Activated CD4-positive, alpha-beta T cell treated with anti-CD3 and anti-CD28 coated beads for 36 hours (primary cell): ENCODE results near the gene FNDC3B. TPM values are rescaled to one million over a fixed set of nuclear protein-coding genes. Genes with fewer than 3 reads are reported as not detected.

ENCODE experiments used
- ATAC-seq: fragments of 200-7000 bp; cut with Tn5 transposase; one replicate; pipeline ENCODE4 v1.10.0; 2021; ENCODE audit warnings: mild to moderate bottlenecking, moderate library complexity
- CTCF ChIA-PET: fragments of 350-600 bp; sonication (Branson Sonifier 250); formaldehyde crosslinking; loops from one replicate; lab custom pipeline; 2021; ENCODE audit warnings: antibody characterized with exemption; lab: Charles Lee
- POLR2A ChIA-PET: fragments of 350-600 bp; sonication (Branson Sonifier 250); formaldehyde crosslinking; loops from one replicate; lab custom pipeline; 2021; ENCODE audit warnings: antibody characterized with exemption, inconsistent platforms; lab: Charles Lee
- DNase-seq: peaks from one replicate; pipeline ENCODE4 v3.0.0-alpha.2; 2020
- H3K27ac Mint-ChIP-seq: one replicate; pipeline ENCODE4 v1.8.0; 2021; ENCODE audit warnings: mixed read lengths
- H3K27me3 Mint-ChIP-seq: one replicate; pipeline ENCODE4 v1.8.0; 2021; ENCODE audit warnings: mixed read lengths
- H3K36me3 Mint-ChIP-seq: one replicate; pipeline ENCODE4 v1.8.0; 2021; ENCODE audit warnings: low read depth, mixed read lengths
- H3K4me1 Mint-ChIP-seq: one replicate; pipeline ENCODE4 v1.8.0; 2021; ENCODE audit warnings: mixed read lengths
- H3K4me3 Mint-ChIP-seq: one replicate; pipeline ENCODE4 v1.8.0; 2021; ENCODE audit warnings: mild to moderate bottlenecking, moderate library complexity, mixed read lengths
- H3K9me3 Mint-ChIP-seq: one replicate; pipeline ENCODE4 v1.8.0; 2021; ENCODE audit warnings: low read depth, mixed read lengths
- intact Hi-C, 2 experiments: fragments of 100-400 bp; cut with DNase I in 1 of 2; cut with micrococcal nuclease in 1 of 2; formaldehyde crosslinking; loops; one replicate each; pipeline versions ENCODE4 v1.14.2 to v1.15.1; 2022 to 2024; cut with DNase I, micrococcal nuclease
- total RNA-seq, 2 experiments: library from RNA; stranded (reverse); gene quantifications; one replicate each; pipeline ENCODE4 v1.2.3, GENCODE V29; 2021

FNDC3B gene
- total RNA-seq, 2 experiments from 2014 or later: 10.5 to 14.2 TPM

DNA sequence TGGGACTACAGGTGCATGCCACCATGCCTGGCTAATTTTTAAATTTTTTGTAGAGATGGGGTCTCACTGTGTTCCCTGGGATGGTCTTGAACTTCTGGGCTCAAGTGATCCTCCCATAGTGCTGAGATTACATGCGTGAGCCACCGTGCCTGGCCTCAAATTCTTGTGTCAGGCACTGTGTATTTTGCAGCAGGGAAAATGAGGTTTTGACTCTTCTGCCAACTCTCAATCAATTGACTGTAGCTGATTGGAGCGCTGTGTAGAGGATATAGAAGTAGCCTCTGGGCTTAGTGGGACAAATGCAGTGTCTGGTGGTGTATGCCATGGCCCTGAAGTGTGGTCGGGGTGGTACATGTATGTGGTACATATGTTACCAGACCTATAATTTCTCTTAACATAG lies 152.3 kb downstream of the FNDC3B start:
- Mint-ChIP-seq H3K9me3 (no peaks in the 10 kb centered on the region), H3K27me3 (no peaks in the 10 kb centered on the region), H3K36me3 (peaks cover 3% of the 10 kb centered on the region), H3K27ac (no peak overlapping the region), H3K4me3 (no peak overlapping the region), H3K4me1 (peaks cover 6% of the 10 kb centered on the region)
- ChIA-PET CTCF (no interaction called here), POLR2A (no interaction called here)
- ATAC-seq (no peak), DNase-seq (no peak)
- intact Hi-C loops: no loop called here

DNA sequence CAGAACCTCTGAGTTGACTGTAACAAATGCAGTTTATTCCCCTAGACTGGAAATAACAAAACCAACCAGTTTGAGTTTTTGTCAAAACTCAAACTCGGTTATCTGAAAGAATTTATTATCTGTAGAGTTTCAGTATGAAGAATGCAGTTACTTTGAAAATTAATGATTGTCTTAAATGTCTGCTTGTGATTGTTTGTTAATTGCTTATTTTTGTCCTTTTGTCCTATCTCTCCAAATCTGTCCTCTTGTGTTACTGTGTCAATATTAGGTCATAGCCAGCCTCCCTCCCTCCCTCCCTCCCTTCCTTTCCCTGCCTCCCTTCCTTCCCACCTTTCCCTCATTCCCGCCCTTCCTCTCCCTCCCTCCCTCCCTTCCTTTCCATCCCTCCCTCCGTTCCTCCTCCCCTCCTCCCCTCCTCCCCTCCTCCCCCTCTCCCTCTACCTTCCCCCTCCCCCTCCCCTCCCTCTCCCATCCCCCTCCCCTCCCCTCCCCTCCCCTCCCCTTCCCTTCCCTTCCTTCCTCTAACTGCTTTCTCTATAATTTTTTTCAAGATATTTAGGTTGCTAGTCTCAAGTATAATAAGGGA lies 153.5 kb downstream of the FNDC3B start:
- intact Hi-C loops: no loop called here
- H3K4me3 Mint-ChIP-seq: no peak overlapping the region
- CTCF ChIA-PET: no interaction called here
- H3K36me3 Mint-ChIP-seq: peaks cover 3% of the 10 kb centered on the region
- no peak overlapping the region for H3K27ac Mint-ChIP-seq
- no peak for ATAC-seq
- no peaks in the 10 kb centered on the region for H3K9me3 Mint-ChIP-seq
- DNase-seq: no peak
- POLR2A ChIA-PET: no interaction called here
- peaks cover 6% of the 10 kb centered on the region for H3K4me1 Mint-ChIP-seq
- H3K27me3 Mint-ChIP-seq: no peaks in the 10 kb centered on the region

DNA sequence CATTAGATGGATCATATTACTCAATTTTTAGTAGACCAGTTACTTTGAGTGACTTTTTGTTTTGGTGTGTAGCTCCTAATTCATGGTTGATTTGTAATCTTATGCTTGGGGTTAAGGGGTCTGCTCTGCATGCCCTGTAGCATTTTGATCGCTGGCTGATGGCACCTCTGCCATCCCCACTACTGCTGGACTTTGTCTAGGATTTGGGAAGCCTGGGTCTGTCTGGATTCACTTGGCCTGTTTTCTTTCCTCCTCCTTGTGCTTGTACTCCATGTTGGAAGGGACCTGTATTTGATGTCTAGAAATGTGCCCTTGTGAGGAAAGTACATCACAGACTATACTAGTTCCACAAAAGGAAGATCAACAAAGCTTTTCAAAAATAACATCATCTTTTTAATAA lies 154.1 kb downstream of the FNDC3B start:
- Mint-ChIP-seq H3K27me3 (no peaks in the 10 kb centered on the region), H3K4me3 (no peak overlapping the region), H3K4me1 (peaks cover 6% of the 10 kb centered on the region), H3K9me3 (no peaks in the 10 kb centered on the region), H3K36me3 (peaks cover 3% of the 10 kb centered on the region), H3K27ac (no peak overlapping the region)
- POLR2A ChIA-PET: no interaction called here
- ATAC-seq (no peak), DNase-seq (no peak)
- CTCF ChIA-PET: no interaction called here
- intact Hi-C loops: no loop called here

DNA sequence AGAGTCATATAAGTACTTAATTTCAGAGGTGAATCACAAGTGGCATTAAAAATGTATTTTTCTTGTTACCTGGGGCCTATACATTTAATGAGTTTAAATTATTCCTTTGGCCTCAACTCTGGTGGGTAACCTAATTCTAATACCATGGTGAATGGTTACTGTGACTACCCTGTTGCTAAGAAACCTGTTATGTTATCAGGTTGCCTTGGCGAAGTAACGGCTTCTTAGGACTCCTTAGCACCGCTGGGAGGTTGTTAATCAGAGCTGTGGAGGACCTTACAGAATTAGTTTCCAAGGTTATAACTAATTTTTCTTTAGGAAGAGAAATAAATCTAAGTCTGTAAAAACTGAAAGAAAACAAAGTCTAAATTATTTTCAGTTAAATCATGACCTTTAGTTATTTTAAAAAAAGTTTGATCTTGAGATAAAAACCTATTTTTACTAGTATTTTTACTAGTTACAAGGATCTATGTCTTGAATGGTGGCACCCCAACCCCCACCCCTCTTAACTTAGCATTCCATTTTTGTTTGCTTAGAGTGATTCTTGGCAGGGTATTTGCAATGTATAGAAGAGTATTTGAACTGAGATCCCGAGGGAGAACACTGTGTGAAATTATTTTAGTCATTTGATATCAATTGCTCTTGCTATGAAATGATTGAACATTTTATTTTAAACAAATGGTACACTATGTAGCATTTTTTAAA lies 155.5 kb downstream of the FNDC3B start:
- POLR2A ChIA-PET: no interaction called here
- DNase-seq (no peak), ATAC-seq (no peak)
- peaks cover 4% of the 10 kb centered on the region for H3K36me3 Mint-ChIP-seq
- peaks cover 6% of the 10 kb centered on the region for H3K4me1 Mint-ChIP-seq
- H3K4me3 Mint-ChIP-seq: no peak overlapping the region
- intact Hi-C loops: no loop called here
- no peaks in the 10 kb centered on the region for H3K9me3 Mint-ChIP-seq
- CTCF ChIA-PET: no interaction called here
- H3K27ac Mint-ChIP-seq: no peak overlapping the region
- H3K27me3 Mint-ChIP-seq: no peaks in the 10 kb centered on the region

DNA sequence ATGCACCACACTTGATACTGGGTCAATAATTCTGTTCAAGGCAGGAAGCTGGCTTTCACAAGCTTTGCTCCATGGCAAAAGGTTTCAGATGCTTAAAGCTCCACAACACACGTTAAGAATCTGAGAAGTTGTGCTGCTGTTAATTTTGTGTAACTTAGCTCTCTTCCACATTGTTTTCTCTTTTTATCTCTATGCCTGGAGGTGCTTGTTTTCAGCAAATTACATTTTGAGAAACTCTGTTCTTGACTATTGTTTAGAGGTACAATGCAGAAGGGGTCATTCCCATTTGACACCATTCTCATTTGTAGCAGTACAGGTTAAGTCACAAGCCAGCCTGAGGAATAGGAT lies 156.0 kb downstream of the FNDC3B start:
- ChIA-PET CTCF (no interaction called here), POLR2A (no interaction called here)
- H3K9me3 Mint-ChIP-seq: no peaks in the 10 kb centered on the region
- no peaks in the 10 kb centered on the region for H3K27me3 Mint-ChIP-seq
- no peak for DNase-seq
- H3K4me1 Mint-ChIP-seq: peaks cover 6% of the 10 kb centered on the region
- no peak for ATAC-seq
- intact Hi-C loops: no loop called here
- peaks cover 4% of the 10 kb centered on the region for H3K36me3 Mint-ChIP-seq
- no peak overlapping the region for H3K4me3 Mint-ChIP-seq
- H3K27ac Mint-ChIP-seq: no peak overlapping the region

DNA sequence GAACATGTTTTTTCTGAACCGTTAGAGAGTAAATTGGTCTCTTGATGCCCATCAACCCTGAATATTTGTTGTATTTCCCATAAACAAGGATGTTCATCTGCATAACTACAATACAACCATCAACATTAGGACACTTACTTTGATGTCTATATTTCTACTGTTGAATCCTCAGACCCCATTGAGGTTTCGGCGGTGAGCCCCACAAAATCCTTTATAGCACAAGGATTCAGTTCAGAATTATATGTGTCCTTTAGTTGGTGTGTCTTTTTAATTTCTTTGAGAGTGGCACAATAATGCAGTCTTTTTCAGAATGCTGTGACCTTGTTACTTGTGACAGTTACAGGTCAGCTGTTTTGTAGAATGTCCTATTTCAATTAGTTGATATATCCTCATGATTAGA lies 158.0 kb downstream of the FNDC3B start:
- H3K9me3 Mint-ChIP-seq: no peaks in the 10 kb centered on the region
- ChIA-PET CTCF (no interaction called here), POLR2A (no interaction called here)
- peaks cover 4% of the 10 kb centered on the region for H3K36me3 Mint-ChIP-seq
- H3K27ac Mint-ChIP-seq: no peak overlapping the region
- intact Hi-C loops: no loop called here
- no peaks in the 10 kb centered on the region for H3K27me3 Mint-ChIP-seq
- H3K4me3 Mint-ChIP-seq: no peak overlapping the region
- DNase-seq: no peak
- H3K4me1 Mint-ChIP-seq: peaks cover 6% of the 10 kb centered on the region
- no peak for ATAC-seq

DNA sequence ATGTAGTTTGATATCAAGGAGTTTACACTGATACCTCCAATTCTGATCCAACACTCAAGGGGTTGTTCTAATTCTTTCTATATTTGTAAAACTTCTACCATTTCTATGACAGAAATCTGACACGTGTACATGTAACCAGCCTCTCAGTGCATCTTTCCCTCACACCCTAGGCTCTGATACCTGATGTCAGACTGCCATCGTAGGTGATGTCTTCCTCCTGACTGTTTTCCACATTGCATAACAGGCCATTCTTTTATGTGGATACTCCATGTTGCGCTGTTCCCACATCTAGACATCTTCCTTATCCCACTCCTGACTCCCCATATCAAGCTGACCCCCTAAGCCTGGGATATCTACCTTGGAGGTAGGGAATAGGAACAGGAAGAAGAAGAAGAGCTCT lies 159.1 kb downstream of the FNDC3B start:
- DNase-seq (no peak), ATAC-seq (no peak)
- intact Hi-C loops: no loop called here
- H3K27me3 Mint-ChIP-seq: no peaks in the 10 kb centered on the region
- POLR2A ChIA-PET: no interaction called here
- peaks cover 6% of the 10 kb centered on the region for H3K4me1 Mint-ChIP-seq
- CTCF ChIA-PET: interaction anchor here (0.6 kb wide), 1 partner anchor 61 kb away, joined by 3 read pairs; no protein-coding TSS in a partner anchor
- H3K9me3 Mint-ChIP-seq: no peaks in the 10 kb centered on the region
- no peak overlapping the region for H3K4me3 Mint-ChIP-seq
- no peak overlapping the region for H3K27ac Mint-ChIP-seq
- H3K36me3 Mint-ChIP-seq: peaks cover 5% of the 10 kb centered on the region

DNA sequence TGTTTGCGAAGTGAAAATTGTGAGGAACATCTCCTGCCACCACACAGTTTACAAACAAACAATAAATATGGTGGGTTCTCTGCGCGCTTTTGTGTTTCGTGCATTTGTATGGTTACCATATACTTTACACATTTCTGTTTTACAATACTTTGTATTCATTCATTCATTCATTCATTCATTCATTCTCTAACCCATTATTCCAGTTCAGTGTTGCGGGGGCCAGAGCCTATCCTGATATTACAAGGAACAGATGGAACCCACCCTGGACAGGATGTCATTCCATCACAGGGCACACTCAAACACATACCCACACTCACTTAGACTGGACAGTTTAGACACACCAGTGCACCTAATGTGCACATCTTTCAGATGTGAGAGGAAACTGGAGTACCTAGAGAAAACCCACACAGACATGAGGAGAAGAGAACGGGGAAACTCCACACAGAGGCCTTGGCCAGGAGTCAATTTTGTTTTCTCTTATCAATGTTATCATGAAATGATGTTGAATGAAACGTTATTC lies 160.5 kb downstream of the FNDC3B start:
- H3K9me3 Mint-ChIP-seq: peaks cover 8% of the 10 kb centered on the region
- no peak for DNase-seq
- H3K4me1 Mint-ChIP-seq: no peaks in the 10 kb centered on the region
- no peaks in the 10 kb centered on the region for H3K27me3 Mint-ChIP-seq
- intact Hi-C loops: no loop called here
- ChIA-PET CTCF (no interaction called here), POLR2A (no interaction called here)
- H3K4me3 Mint-ChIP-seq: no peak overlapping the region
- H3K36me3 Mint-ChIP-seq: peaks cover 8% of the 10 kb centered on the region
- no peak for ATAC-seq
- H3K27ac Mint-ChIP-seq: no peak overlapping the region

DNA sequence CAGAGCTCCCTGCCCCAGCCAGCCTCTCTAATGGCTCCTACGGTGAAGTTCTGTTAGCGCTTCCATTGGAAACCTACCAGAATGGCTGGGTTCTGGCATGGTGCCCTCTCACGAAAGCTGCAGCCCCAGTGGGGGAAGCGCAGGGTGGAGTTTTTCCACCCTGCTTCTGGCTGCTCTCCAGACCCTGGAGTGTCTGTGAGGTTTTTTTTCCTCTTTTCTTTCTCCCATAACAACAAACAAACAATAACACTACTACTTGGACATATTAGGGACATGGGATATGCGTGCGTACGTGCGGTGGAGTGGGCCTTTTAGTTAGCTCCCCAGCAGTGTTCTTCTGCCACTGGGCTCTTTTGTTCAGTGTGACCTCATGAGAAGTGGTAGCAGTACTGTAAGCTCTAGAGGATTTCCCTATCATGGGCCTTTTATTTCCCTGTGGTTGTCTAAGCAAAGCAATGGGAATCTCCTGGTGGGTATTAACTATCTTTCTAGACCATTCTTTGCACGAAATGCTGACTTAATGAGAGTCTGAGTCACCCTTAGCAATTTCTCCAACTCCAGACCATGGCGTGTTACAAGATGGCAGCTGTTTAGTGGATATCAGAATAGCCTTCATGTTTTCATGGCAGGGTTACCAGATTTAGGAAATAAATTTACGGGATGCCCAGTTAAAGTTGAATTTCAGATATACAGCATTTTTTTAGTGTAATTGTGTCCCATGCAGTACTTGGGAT lies 161.9 kb downstream of the FNDC3B start:
- CTCF ChIA-PET: interaction anchor here (0.6 to 0.9 kb wide), 3 partner anchors 12 to 423 kb away, joined by 3 read pairs; no protein-coding TSS in a partner anchor
- Mint-ChIP-seq H3K4me3 (no peak overlapping the region), H3K27me3 (no peaks in the 10 kb centered on the region), H3K4me1 (no peaks in the 10 kb centered on the region), H3K36me3 (peaks cover 13% of the 10 kb centered on the region), H3K9me3 (peaks cover 14% of the 10 kb centered on the region), H3K27ac (no peak overlapping the region)
- intact Hi-C loops: no loop called here
- no peak for ATAC-seq
- no peak for DNase-seq
- POLR2A ChIA-PET: no interaction called here

DNA sequence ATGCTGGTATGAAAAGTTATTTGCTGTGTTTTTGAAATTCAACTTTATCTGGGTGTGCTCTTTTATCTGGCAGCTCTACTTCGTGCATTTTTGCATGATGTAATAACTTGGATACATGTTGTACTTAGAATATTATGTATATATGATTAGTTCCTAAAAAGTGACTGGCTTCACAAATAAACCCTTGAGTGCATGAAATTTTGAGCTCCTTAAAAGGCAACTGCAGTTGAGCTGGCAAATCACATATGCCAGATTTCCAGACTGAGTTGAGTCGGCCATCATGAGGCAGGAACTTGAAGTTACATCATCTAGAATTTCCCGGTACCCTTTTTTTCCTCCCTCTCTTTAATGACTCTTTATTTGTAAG lies 162.5 kb downstream of the FNDC3B start:
- Mint-ChIP-seq H3K27ac (no peak overlapping the region), H3K9me3 (peaks cover 14% of the 10 kb centered on the region), H3K27me3 (no peaks in the 10 kb centered on the region), H3K4me1 (no peaks in the 10 kb centered on the region), H3K4me3 (no peak overlapping the region), H3K36me3 (peaks cover 15% of the 10 kb centered on the region)
- POLR2A ChIA-PET: no interaction called here
- intact Hi-C loops: no loop called here
- DNase-seq (no peak), ATAC-seq (no peak)
- CTCF ChIA-PET: interaction anchor here (0.6 to 0.9 kb wide), 2 partner anchors 13 to 422 kb away, joined by 3 read pairs; no protein-coding TSS in a partner anchor

DNA sequence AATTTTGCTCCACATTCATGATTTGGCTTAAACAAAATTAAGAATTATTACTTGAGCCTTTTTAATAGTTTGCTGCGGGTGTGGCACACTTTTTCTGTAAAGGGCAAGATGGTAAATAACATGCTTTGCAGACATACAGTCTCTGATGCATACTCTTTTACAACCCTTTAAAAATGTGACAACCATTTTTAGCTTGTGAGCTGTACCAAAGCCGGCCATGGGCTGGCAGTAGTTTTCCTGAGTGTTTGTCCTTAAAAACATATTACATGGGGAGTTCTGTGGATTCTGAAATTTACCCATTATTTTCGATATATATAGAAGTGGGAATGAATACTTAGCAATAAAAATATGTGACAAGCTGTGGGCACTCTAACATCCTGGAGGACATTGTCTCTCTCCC lies 163.4 kb downstream of the FNDC3B start:
- Mint-ChIP-seq H3K4me3 (no peak overlapping the region), H3K4me1 (no peaks in the 10 kb centered on the region), H3K9me3 (peaks cover 14% of the 10 kb centered on the region), H3K27me3 (no peaks in the 10 kb centered on the region), H3K36me3 (peaks cover 15% of the 10 kb centered on the region), H3K27ac (no peak overlapping the region)
- intact Hi-C loops: no loop called here
- CTCF ChIA-PET: interaction anchor here (0.6 kb wide), 1 partner anchor 252 kb away, joined by 3 read pairs; no protein-coding TSS in a partner anchor
- ATAC-seq (no peak), DNase-seq (no peak)
- POLR2A ChIA-PET: no interaction called here
